ENCODE results near the gene ITM2C.

The ITM2C gene

GRCh38 chr2:230921806-230922595, 57.3 kb downstream of the ITM2C start:
- TF ChIP-seq CTCF (IDR thresholded peaks at IDR 0.05; ENCODE audit: borderline replicate concordance, insufficient read depth, low read depth, low read length): no peak
- peak overlapping the region; percentile 47 for H3K4me3 ChIP-seq (ENCODE audit: low read depth, low read length)

GRCh38 chr2:230922951-230923717, 58.4 kb downstream of the ITM2C start:
- TF ChIP-seq CTCF (IDR thresholded peaks at IDR 0.05; ENCODE audit: borderline replicate concordance, insufficient read depth, low read depth, low read length): no peak
- H3K4me3 ChIP-seq (ENCODE audit: low read depth, low read length): peak overlapping the region; percentile 85

- TF ChIP-seq CTCF (IDR thresholded peaks at IDR 0.05; ENCODE audit: borderline replicate concordance, insufficient read depth, low read depth, low read length): no peak
- H3K4me3 ChIP-seq (ENCODE audit: low read depth, low read length): peak overlapping the region; percentile 85
Measured at GRCh38 chr2:230924092-230924469, 59.3 kb downstream of the ITM2C start.

- TF ChIP-seq CTCF (IDR thresholded peaks at IDR 0.05; ENCODE audit: borderline replicate concordance, insufficient read depth, low read depth, low read length): peak; percentile 80
- peak within 1 kb of the TSS; percentile 85 for H3K4me3 ChIP-seq (ENCODE audit: low read depth, low read length)
Measured at GRCh38 chr2:230924470-230925341, 60.0 kb downstream of the ITM2C start, which contains the start of gene GPR55. GPR55 (minus strand) TSS chr2:230925242; CDS start chr2:230910962, 14,280 bp downstream.

GRCh38 chr2:230925443-230925878, 60.7 kb downstream of the ITM2C start:
- peak overlapping the region; percentile 85 for H3K4me3 ChIP-seq (ENCODE audit: low read depth, low read length)
- TF ChIP-seq CTCF (IDR thresholded peaks at IDR 0.05; ENCODE audit: borderline replicate concordance, insufficient read depth, low read depth, low read length): no peak

- TF ChIP-seq CTCF (IDR thresholded peaks at IDR 0.05; ENCODE audit: borderline replicate concordance, insufficient read depth, low read depth, low read length): peak; percentile 51; the same call in 1 of the 2 replicates
Measured at GRCh38 chr2:230925879-230926765, 61.4 kb downstream of the ITM2C start.

More at GRCh38 chr2:230925879-230926765, 61.4 kb downstream of the ITM2C start:
- peak overlapping the region; percentile 85 for H3K4me3 ChIP-seq (ENCODE audit: low read depth, low read length)

Data from GM12875 (cell line).